ENCODE results near the gene PXYLP1. TPM values are rescaled to one million over a fixed set of nuclear protein-coding genes. Genes with fewer than 3 reads are reported as not detected.

The PXYLP1 gene
- total RNA-seq, 4 donors from 2014 or later = 0.46 to 13.1 (median 2.2) TPM

DNA sequence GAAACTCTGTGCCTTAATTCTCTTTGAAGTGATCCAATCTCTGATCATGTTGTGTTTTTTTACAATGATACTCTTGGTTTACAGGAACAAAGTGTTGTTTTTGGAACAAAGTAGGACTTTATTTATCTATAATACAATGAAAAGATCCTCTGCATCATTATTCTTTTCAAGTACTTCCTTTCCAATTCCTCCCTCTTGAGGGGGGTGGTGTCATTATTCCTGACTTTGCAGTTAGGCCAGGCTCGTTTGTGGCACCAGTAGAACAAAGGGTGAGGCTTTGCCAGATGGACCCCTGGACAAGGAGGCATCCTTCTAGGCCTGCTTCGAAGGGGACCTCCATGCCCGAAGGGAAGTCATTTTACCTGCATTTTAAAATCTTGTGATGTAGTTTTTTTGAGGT, 95.0 kb downstream of the PXYLP1 start:
- no peak overlapping the region for H3K27ac ChIP-seq
- no peak for ATAC-seq
- in situ Hi-C loops (cut with MboI; ENCODE audit: low sequenced_read_pairs in 4 of 4) = no loop called here

DNA sequence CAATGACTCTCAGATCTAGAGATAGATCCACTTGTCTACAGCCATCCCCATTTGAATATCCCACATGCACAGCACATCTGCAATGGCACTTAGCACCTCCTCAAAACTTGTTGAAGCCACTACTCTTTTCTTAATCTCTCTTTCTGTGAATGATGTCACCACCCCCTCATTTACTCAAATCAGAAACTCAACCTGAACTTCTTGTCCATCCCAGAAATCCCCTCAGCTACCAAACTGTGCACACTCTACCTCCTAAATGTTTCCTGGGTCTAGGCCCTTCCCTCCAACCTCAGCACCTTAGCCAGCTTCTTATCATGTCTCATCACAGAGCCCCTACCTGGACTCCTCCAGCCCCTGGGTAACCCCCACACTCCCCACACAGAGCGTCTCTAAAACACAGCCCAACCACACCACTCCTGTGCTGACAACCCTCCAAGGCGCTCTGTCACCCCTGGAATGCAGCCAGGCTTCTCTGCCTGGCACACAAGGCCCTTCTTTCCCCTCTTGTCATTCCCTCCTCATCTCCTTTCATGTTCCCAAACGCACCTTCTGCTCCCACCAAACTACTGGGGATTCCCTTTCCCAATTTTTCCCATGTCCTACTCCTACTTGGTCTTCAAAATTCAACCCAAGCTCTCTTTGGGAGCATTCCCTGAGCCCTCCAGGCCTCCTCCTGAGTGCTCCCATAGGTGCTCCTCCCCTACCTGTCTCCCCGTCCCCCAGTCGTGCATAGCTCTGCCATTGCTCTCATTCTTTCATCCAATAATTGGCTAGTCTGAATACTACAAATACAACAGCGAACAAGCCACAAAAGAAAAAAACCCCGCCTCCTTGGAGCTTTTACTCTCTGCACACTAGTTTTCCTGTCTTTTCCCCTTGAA, 96.9 kb downstream of the PXYLP1 start:
- TF ChIP-seq POLR2A (IDR thresholded peaks at IDR 0.05) = no peak
- TF ChIP-seq, protein P1, sequence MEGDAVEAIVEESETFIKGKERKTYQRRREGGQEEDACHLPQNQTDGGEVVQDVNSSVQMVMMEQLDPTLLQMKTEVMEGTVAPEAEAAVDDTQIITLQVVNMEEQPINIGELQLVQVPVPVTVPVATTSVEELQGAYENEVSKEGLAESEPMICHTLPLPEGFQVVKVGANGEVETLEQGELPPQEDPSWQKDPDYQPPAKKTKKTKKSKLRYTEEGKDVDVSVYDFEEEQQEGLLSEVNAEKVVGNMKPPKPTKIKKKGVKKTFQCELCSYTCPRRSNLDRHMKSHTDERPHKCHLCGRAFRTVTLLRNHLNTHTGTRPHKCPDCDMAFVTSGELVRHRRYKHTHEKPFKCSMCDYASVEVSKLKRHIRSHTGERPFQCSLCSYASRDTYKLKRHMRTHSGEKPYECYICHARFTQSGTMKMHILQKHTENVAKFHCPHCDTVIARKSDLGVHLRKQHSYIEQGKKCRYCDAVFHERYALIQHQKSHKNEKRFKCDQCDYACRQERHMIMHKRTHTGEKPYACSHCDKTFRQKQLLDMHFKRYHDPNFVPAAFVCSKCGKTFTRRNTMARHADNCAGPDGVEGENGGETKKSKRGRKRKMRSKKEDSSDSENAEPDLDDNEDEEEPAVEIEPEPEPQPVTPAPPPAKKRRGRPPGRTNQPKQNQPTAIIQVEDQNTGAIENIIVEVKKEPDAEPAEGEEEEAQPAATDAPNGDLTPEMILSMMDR (IDR thresholded peaks at IDR 0.05 in 4 of 5, conservative IDR thresholded peaks at IDR 0.05 in 1 of 5) = no peak
- Histone ChIP-seq H3K4me1 (no peaks in the 10 kb centered on the region), H3K4me3 (no peak overlapping the region), H3K27me3 (no peaks in the 10 kb centered on the region), H3K27ac (no peak overlapping the region), H3K9me3 (no peaks in the 10 kb centered on the region), H3K36me3 (no peaks in the 10 kb centered on the region)
- intact Hi-C loops (cut with DNase I; ENCODE audit: low total_unique reads) (no loop called here), in situ Hi-C loops (cut with MboI; ENCODE audit: low sequenced_read_pairs in 4 of 4) (no loop called here)
- ATAC-seq (no peak), DNase-seq (no peak)

More for the DNA sequence above, 95.0 kb downstream of the PXYLP1 start:
- TF ChIP-seq POLR2A (IDR thresholded peaks at IDR 0.05) = no peak
- TF ChIP-seq, protein P1 (IDR thresholded peaks at IDR 0.05 in 4 of 5, conservative IDR thresholded peaks at IDR 0.05 in 1 of 5) = no peak
- Histone ChIP-seq H3K4me3 (no peak overlapping the region), H3K9me3 (no peaks in the 10 kb centered on the region), H3K4me1 (no peaks in the 10 kb centered on the region), H3K36me3 (no peaks in the 10 kb centered on the region), H3K27me3 (no peaks in the 10 kb centered on the region)
- intact Hi-C loops (cut with DNase I; ENCODE audit: low total_unique reads) = no loop called here
- DNase-seq = no peak

GRCh38 chr3:141330235-141330634, 98.6 kb downstream of the PXYLP1 start:
- H3K9me3 ChIP-seq = no peaks in the 10 kb centered on the region
- in situ Hi-C loops (cut with MboI; ENCODE audit: low sequenced_read_pairs in 4 of 4) = no loop called here
- H3K4me3 ChIP-seq = no peak overlapping the region
- ATAC-seq (no peak), DNase-seq (no peak)
- H3K4me1 ChIP-seq = no peaks in the 10 kb centered on the region
- no peaks in the 10 kb centered on the region for H3K36me3 ChIP-seq
- H3K27me3 ChIP-seq = no peaks in the 10 kb centered on the region
- intact Hi-C loops (cut with DNase I; ENCODE audit: low total_unique reads) = no loop called here
- no peak overlapping the region for H3K27ac ChIP-seq
- TF ChIP-seq POLR2A (IDR thresholded peaks at IDR 0.05) = no peak
- TF ChIP-seq, protein P1 (IDR thresholded peaks at IDR 0.05 in 4 of 5, conservative IDR thresholded peaks at IDR 0.05 in 1 of 5) = no peak

DNA sequence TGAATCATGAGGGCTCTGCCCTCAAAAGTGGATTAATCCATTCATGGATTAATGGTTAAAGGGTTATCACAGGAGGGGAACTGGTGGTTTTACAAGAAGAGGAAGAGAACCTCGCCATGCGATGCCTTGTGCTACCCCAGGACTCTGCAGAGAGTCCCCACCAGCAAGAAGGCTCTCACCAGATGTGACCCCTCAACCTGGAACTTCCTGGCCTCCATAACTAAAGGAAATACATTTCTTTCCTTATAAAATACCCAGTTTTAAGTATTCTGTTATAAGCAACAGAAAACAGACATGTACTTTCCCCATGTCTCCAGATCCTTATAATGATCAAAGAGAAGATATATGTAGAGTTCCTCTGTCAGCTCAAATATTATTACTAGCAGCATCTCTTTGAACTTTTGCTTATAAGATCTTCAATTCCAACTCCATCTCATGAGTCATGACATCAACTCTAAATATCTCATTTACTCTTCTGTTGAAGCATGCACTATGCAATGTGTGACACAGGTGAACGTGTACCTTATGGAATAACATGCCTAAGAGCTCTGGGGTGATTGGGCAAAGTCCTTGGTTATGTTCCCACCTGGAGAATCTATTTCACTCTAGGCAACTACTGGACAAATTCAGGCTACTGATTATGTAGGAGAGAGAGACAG, 99.2 kb downstream of the PXYLP1 start:
- in situ Hi-C loops (cut with MboI; ENCODE audit: low sequenced_read_pairs in 4 of 4) = no loop called here
- Histone ChIP-seq H3K27ac (peak overlapping the region in 3 of 4 donors; percentile 23 to 44 (median 26)), H3K4me1 (no peaks in the 10 kb centered on the region), H3K9me3 (no peaks in the 10 kb centered on the region), H3K27me3 (no peaks in the 10 kb centered on the region), H3K4me3 (no peak overlapping the region), H3K36me3 (no peaks in the 10 kb centered on the region)
- no peak for ATAC-seq
- no peak for DNase-seq
- intact Hi-C loops (cut with DNase I; ENCODE audit: low total_unique reads) = no loop called here
- TF ChIP-seq, protein P1 (IDR thresholded peaks at IDR 0.05 in 4 of 5, conservative IDR thresholded peaks at IDR 0.05 in 1 of 5) = no peak
- no peak for TF ChIP-seq POLR2A (IDR thresholded peaks at IDR 0.05)
